Nephron (organoid): Measurements from ENCODE around the gene RBBP8NL.

Experiments
- H3K27ac Mint-ChIP-seq, 3 experiments: 2 replicates each; pipeline ENCODE4 v1.8.0; 2020; ENCODE audit warnings: mixed read lengths in 3 of 3, mild to moderate bottlenecking in 2 of 3, moderate library complexity in 1 of 3
- H3K27me3 Mint-ChIP-seq: 2 replicates; pipeline ENCODE4 v1.8.0; 2021; ENCODE audit warnings: low read depth, mild to moderate bottlenecking, moderate library complexity, mixed read lengths
- H3K36me3 Mint-ChIP-seq: 2 replicates; pipeline ENCODE4 v1.8.0; 2020; ENCODE audit warnings: low read depth, mixed read lengths
- H3K4me1 Mint-ChIP-seq: 2 replicates; pipeline ENCODE4 v1.8.0; 2020; ENCODE audit warnings: mixed read lengths
- H3K4me3 Mint-ChIP-seq, 3 experiments: 2 replicates each; pipeline ENCODE4 v1.8.0; 2020; ENCODE audit warnings: mild to moderate bottlenecking in 3 of 3, mixed read lengths in 3 of 3, moderate library complexity in 2 of 3
- H3K9me3 Mint-ChIP-seq: 2 replicates; pipeline ENCODE4 v1.8.0; 2020; ENCODE audit warnings: mixed read lengths
- CTCF ChIP-seq, 3 experiments: fragments of 200-600 bp; sonication (generic); IDR thresholded peaks; one replicate each; pipeline ENCODE4 v1.5.0; 2021; ENCODE audit warnings: antibody characterized with exemption in 3 of 3; ENCODE audit not compliant: unreplicated experiment in 3 of 3

Gene RBBP8NL

GRCh38 chr20:62388839-62389600, 38.3 kb downstream of the RBBP8NL start:
- no peaks in the 10 kb centered on the region for H3K9me3 Mint-ChIP-seq
- H3K4me3 Mint-ChIP-seq = peak overlapping the region; percentile 91 to 95 (median 93)
- peaks cover 32% of the 10 kb centered on the region for H3K4me1 Mint-ChIP-seq
- H3K27me3 Mint-ChIP-seq = no peaks in the 10 kb centered on the region
- peaks cover 28% of the 10 kb centered on the region for H3K36me3 Mint-ChIP-seq
- TF ChIP-seq CTCF (IDR thresholded peaks at IDR 0.05; ENCODE audit: unreplicated experiment in 3 of 3) = no peak
- H3K27ac Mint-ChIP-seq = peak overlapping the region in 2 of 3 experiments; percentile 14 to 52

DNA sequence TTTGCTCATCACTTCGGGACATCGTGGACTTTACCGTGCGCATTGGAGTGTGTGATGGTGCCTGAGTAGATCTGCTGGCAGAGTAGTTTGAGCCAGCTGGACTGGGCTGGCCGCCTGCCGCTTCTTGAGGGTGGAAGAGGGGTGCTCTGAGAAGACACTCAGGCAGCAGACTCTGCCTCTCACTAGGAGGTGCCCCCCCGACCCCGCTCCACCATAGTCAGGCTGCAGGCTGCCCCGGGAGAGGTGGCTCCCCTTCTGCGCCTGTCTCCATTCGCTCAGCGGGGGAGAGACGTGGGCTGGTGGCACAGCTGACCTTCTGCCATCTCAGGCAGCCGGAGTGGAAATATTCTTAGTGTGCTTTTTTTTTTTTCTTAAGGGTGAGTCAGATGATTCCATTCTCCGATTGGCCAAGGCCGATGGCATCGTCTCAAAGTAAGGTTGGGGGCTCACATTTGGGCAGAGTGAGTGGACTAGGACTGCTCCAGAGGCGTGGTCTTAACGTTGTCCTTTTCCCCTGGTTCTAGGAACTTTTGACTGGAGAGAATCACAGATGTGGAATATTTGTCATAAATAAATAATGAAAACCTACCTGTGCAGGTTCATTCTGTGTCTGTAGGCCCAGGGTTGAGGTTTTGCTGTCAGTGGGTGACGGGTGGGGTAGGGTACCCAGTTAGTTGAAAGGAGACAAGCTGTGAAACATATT, 39.3 kb downstream of the RBBP8NL start:
- H3K4me1 Mint-ChIP-seq = peaks cover 32% of the 10 kb centered on the region
- H3K27ac Mint-ChIP-seq = peak overlapping the region in 2 of 3 experiments; percentile 44 to 80
- peaks cover 28% of the 10 kb centered on the region for H3K36me3 Mint-ChIP-seq
- TF ChIP-seq CTCF (IDR thresholded peaks at IDR 0.05; ENCODE audit: unreplicated experiment in 3 of 3) = no peak
- H3K9me3 Mint-ChIP-seq = no peaks in the 10 kb centered on the region
- no peaks in the 10 kb centered on the region for H3K27me3 Mint-ChIP-seq
- peak overlapping the region; percentile 91 to 95 (median 93) for H3K4me3 Mint-ChIP-seq

DNA sequence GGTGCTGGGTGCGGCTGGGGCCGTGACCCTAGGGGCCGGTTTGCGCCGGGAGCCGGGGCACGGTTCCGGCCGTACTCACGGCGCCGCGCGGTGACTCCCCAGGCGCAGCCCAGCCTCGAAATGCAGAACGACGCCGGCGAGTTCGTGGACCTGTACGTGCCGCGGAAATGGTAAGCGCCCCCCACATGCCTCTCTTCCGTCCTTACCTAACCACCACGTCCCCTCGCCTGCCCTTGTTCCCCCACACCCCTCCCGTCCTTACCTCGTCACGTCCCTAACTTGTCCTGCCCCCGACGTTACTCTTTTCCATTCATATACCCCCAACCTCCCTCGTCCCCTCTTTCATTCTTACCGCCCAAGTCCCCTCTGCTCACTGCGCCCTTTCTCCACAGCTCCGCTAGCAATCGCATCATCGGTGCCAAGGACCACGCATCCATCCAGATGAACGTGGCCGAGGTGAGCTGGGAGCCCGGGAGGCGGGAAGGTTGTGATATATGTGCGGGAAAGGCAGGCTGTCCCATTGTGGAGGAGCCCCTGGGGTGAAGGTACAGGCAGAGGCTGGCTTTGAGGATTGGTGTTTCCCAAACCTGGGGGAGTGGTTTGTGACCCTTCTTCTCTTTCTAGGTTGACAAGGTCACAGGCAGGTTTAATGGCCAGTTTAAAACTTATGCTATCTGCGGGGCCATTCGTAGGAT, 40.0 kb downstream of the RBBP8NL start:
- H3K9me3 Mint-ChIP-seq = no peaks in the 10 kb centered on the region
- no peaks in the 10 kb centered on the region for H3K27me3 Mint-ChIP-seq
- peaks cover 36% of the 10 kb centered on the region for H3K4me1 Mint-ChIP-seq
- peaks cover 34% of the 10 kb centered on the region for H3K36me3 Mint-ChIP-seq
- peak overlapping the region in 2 of 3 experiments; percentile 44 to 80 for H3K27ac Mint-ChIP-seq
- no peak for TF ChIP-seq CTCF (IDR thresholded peaks at IDR 0.05; ENCODE audit: unreplicated experiment in 3 of 3)
- peak overlapping the region; percentile 91 to 95 (median 93) for H3K4me3 Mint-ChIP-seq

GRCh38 chr20:62386383-62387218, 40.7 kb downstream of the RBBP8NL start, which contains the start of gene RPS21:
TSS of gene RPS21 (plus strand) at chr20:62387103. CDS start at chr20:62387339, 236 bp downstream.
- Mint-ChIP-seq H3K4me3 (peak within 1 kb of the TSS; percentile 91 to 95 (median 93)), H3K9me3 (peaks cover 4% of the 10 kb centered on the region), H3K27ac (peak within 1 kb of the TSS; percentile 65 to 80 (median 76)), H3K27me3 (no peaks in the 10 kb centered on the region), H3K36me3 (peaks cover 41% of the 10 kb centered on the region), H3K4me1 (peaks cover 42% of the 10 kb centered on the region)
- TF ChIP-seq CTCF (IDR thresholded peaks at IDR 0.05; ENCODE audit: unreplicated experiment in 3 of 3) = no peak
